K562 (cell line): ENCODE results near the gene RNF31.

Source experiments
- BCL6 ChIP-seq: fragments of 250-450 bp; sonication (Bioruptor Pico); IDR thresholded peaks from 2 replicates; pipeline ENCODE4 v1.4.0; 2020
- EZH2 ChIP-seq: IDR thresholded peaks from 2 replicates; pipeline ENCODE4 v1.6.1; 2012; ENCODE audit warnings: low read depth, mild to moderate bottlenecking, inconsistent platforms, low read length, borderline replicate concordance
- HMGXB4 ChIP-seq: sonication (generic); formaldehyde crosslinking; IDR thresholded peaks from 2 replicates; pipeline ENCODE4 v1.8.1; 2023; ENCODE audit warnings: mild to moderate bottlenecking, missing genetic modification reagents
- MYC ChIP-seq, 2 experiments: fragments of 250-450 bp in 1 of 2; sonication (Bioruptor Pico) in 1 of 2; IDR thresholded peaks; 2 replicates each; pipeline versions ENCODE4 v1.5.1 to v1.6.1; 2012 to 2021; ENCODE audit warnings: low read depth in 2 of 2, borderline replicate concordance in 1 of 2, improper control_type of control experiment in 1 of 2, low read length in 1 of 2, mild to moderate bottlenecking in 1 of 2, moderate library complexity in 1 of 2
- TAF15 ChIP-seq: fragments of 200-400 bp; formaldehyde crosslinking; IDR thresholded peaks from 2 replicates; pipeline ENCODE4 v1.6.1; 2017; ENCODE audit warnings: mild to moderate bottlenecking, low read depth, low read length, moderate library complexity
- ZBED1 ChIP-seq: IDR thresholded peaks from 2 replicates; pipeline ENCODE4 v1.6.1; 2014
- ZFX ChIP-seq: sonication (generic); formaldehyde crosslinking; IDR thresholded peaks from 2 replicates; pipeline ENCODE4 v1.8.0; 2022; ENCODE audit warnings: mild to moderate bottlenecking, missing genetic modification reagents, moderate library complexity
- ZNF263 ChIP-seq: sonication (generic); formaldehyde crosslinking; IDR thresholded peaks from 2 replicates; pipeline ENCODE4 v1.8.0; 2022; ENCODE audit warnings: mild to moderate bottlenecking, missing genetic modification reagents, borderline replicate concordance
- TF ChIP-seq, protein P1 (sequence below), 3 experiments: IDR thresholded peaks in 2 of 3; conservative IDR thresholded peaks in 1 of 3; 2 replicates each; pipeline ENCODE4 v1.5.1; 2011 to 2012; ENCODE audit warnings: low read length in 3 of 3, mild to moderate bottlenecking in 3 of 3, control low read depth in 2 of 3, improper control_type of control experiment in 1 of 3, inconsistent platforms in 1 of 3, low read depth in 1 of 3, mixed read lengths in 1 of 3, moderate library complexity in 1 of 3; ENCODE audit not compliant: insufficient read depth in 2 of 3
- TF ChIP-seq, protein P2 (sequence below): fragments of 250-450 bp; sonication (Bioruptor Pico); IDR thresholded peaks from 2 replicates; pipeline ENCODE4 v1.4.0; 2020; ENCODE audit warnings: mild to moderate bottlenecking, moderate library complexity

DNA sequence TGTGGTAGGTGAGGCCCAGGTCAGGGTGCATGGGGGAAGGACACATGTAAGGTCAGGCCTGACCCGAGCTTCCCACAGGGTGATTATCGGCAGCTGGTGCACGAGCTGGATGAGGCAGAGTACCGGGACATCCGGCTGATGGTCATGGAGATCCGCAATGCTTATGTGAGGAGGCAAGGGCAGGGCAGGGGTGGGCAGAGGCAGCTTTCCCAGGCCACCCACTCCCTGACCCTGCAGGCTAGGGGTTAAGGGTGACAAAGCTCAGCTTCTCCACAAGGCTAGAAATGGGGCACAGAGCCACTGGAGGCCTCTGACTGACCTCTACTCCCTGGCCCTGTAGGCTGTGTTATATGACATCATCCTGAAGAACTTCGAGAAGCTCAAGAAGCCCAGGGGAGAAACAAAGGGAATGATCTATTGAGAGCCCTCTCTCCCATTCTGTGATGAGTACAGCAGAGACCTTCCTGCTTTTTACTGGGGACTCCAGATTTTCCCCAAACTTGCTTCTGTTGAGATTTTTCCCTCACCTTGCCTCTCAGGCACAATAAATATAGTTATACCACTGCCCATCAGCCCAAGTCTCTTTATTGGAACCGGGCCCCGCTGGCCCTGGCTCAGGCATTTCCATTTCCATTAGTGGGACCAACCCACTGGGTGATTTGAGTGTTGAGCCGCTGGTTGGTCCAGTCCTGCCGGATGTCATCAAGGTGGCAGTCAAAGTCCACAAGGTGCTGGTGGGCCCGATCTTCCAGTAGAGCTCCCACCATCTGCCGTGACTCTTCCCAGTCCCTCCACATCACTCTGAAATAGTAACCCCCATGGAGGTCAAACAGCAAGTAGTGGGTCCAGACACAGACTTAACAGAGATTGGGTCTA lies 8.7 kb upstream of the RNF31 start:
- TF ChIP-seq, protein P1, sequence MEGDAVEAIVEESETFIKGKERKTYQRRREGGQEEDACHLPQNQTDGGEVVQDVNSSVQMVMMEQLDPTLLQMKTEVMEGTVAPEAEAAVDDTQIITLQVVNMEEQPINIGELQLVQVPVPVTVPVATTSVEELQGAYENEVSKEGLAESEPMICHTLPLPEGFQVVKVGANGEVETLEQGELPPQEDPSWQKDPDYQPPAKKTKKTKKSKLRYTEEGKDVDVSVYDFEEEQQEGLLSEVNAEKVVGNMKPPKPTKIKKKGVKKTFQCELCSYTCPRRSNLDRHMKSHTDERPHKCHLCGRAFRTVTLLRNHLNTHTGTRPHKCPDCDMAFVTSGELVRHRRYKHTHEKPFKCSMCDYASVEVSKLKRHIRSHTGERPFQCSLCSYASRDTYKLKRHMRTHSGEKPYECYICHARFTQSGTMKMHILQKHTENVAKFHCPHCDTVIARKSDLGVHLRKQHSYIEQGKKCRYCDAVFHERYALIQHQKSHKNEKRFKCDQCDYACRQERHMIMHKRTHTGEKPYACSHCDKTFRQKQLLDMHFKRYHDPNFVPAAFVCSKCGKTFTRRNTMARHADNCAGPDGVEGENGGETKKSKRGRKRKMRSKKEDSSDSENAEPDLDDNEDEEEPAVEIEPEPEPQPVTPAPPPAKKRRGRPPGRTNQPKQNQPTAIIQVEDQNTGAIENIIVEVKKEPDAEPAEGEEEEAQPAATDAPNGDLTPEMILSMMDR (IDR thresholded peaks at IDR 0.05 in 2 of 3, conservative IDR thresholded peaks at IDR 0.05 in 1 of 3; ENCODE audit: insufficient read depth in 2 of 3, low read depth in 1 of 3, low read length in 3 of 3), result no peak
- TF ChIP-seq ZFX (CRISPR knock-in tag) (no peak), ZNF263 (CRISPR knock-in tag) (no peak), ZBED1 (no peak), BCL6 (CRISPR knock-in tag) (no peak), EZH2 (no peak), MYC (IDR thresholded peaks at IDR 0.05; ENCODE audit: low read depth, low read length) (no peak), MYC (CRISPR knock-in tag; IDR thresholded peaks at IDR 0.05; ENCODE audit: borderline replicate concordance, low read depth) (no peak), TAF15 (no peak), HMGXB4 (CRISPR knock-in tag) (no peak)
- TF ChIP-seq, protein P2, sequence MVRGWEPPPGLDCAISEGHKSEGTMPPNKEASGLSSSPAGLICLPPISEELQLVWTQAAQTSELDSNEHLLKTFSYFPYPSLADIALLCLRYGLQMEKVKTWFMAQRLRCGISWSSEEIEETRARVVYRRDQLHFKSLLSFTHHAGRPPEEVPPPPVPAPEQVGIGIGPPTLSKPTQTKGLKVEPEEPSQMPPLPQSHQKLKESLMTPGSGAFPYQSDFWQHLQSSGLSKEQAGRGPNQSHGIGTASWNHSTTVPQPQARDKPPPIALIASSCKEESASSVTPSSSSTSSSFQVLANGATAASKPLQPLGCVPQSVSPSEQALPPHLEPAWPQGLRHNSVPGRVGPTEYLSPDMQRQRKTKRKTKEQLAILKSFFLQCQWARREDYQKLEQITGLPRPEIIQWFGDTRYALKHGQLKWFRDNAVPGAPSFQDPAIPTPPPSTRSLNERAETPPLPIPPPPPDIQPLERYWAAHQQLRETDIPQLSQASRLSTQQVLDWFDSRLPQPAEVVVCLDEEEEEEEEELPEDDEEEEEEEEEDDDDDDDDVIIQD (CRISPR knock-in tag), result no peak
